ENCODE measurements around the gene ECM2.

- TF ChIP-seq, protein P1, sequence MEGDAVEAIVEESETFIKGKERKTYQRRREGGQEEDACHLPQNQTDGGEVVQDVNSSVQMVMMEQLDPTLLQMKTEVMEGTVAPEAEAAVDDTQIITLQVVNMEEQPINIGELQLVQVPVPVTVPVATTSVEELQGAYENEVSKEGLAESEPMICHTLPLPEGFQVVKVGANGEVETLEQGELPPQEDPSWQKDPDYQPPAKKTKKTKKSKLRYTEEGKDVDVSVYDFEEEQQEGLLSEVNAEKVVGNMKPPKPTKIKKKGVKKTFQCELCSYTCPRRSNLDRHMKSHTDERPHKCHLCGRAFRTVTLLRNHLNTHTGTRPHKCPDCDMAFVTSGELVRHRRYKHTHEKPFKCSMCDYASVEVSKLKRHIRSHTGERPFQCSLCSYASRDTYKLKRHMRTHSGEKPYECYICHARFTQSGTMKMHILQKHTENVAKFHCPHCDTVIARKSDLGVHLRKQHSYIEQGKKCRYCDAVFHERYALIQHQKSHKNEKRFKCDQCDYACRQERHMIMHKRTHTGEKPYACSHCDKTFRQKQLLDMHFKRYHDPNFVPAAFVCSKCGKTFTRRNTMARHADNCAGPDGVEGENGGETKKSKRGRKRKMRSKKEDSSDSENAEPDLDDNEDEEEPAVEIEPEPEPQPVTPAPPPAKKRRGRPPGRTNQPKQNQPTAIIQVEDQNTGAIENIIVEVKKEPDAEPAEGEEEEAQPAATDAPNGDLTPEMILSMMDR (IDR thresholded peaks at IDR 0.05): no peak
- no peak for TF ChIP-seq POLR2A (IDR thresholded peaks at IDR 0.05)
Observed at GRCh38 chr9:92482805-92483204, 53.0 kb downstream of the ECM2 start.

All from testis (tissue), 2 donors.